Measurements from ENCODE around the gene KRTAP6-3. TPM values are rescaled to one million over a fixed set of nuclear protein-coding genes. Genes with fewer than 3 reads are reported as not detected.

Gene KRTAP6-3
- total and polyA plus RNA-seq, 2 of the 8 experiments (the other 6 are each of a cell fraction or from before 2014, with no cell fraction given): not detected

DNA sequence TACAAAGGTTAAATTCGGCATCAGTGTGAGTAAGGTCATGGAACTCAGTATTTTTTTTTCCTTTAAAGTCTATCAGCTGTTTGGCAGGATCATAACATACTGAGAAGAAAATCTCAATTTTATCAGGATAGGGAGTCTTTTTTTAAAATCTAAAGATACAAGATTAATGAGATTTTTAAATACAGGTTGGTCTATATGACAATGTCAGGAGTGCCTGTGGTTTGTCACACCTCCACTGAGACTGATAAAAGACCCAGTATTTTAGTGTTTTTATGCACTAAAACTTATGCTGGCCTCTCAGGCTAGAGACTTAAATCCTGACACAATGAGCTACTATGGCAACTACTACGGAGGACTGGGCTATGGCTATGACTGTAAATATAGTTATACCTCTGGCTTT lies 50.3 kb downstream of the KRTAP6-3 start, which contains the start of gene KRTAP20-3:
Gene KRTAP20-3, plus strand, starts transcription at position 301 of the 400 bp plus-strand sequence.
- WGBS, 2 experiments (ENCODE audit: extremely low coverage in 1 of 2, insufficient coverage in 1 of 2, insufficient read length in 1 of 2, insufficient replicate concordance in 2 of 2, low coverage in 1 of 2, low lambda C conversion rate in 2 of 2, missing lambda C conversion rate in 1 of 2): 83% methylated on average over 2 of the region's 2 CpGs; no CpG with 5 or more reads in 1 of the 2 experiments
- Histone ChIP-seq H3K27ac (ENCODE audit: low read depth, low read length) (no peak within 1 kb of the TSS), H3K79me2 (ENCODE audit: control insufficient read depth in 1 of 2, insufficient read depth in 2 of 2, low read length in 2 of 2) (no peaks in the 10 kb centered on the region), H3K4me3 (ENCODE audit: extremely low read depth in 1 of 4, insufficient read depth in 2 of 4, low read depth in 3 of 4, low read length in 4 of 4) (no peak within 1 kb of the TSS), H3K9me3 (ENCODE audit: insufficient read depth in 2 of 2, low read depth in 1 of 2, low read length in 1 of 2) (peaks cover 0 to 3% of the 10 kb centered on the region in 2 experiments; a peak in 1 of 4 replicates), H2BK15ac (ENCODE audit: low read length) (no peak within 1 kb of the TSS), H3K23ac (ENCODE audit: insufficient read length) (no peak within 1 kb of the TSS), H3K4ac (replicated peaks; ENCODE audit: insufficient read length, low read depth, low read length) (no peak within 1 kb of the TSS), H3K36me3 (ENCODE audit: control insufficient read depth in 2 of 4, insufficient read depth in 4 of 4, low read length in 3 of 4) (no peaks in the 10 kb centered on the region), H2BK12ac (ENCODE audit: low read depth, low read length) (no peak within 1 kb of the TSS), H3K27me3 (replicated peaks in 1 of 4; ENCODE audit: control insufficient read depth in 3 of 4, extremely low read depth in 1 of 4, insufficient read depth in 3 of 4, low read length in 3 of 4) (no peaks in the 10 kb centered on the region), H2AK5ac (ENCODE audit: low read depth, low read length) (no peak within 1 kb of the TSS), H2AFZ (ENCODE audit: low read length) (no peak within 1 kb of the TSS), H3K56ac (replicated peaks; ENCODE audit: insufficient read length, low read depth, low read length) (no peak within 1 kb of the TSS), H2BK120ac (replicated peaks; ENCODE audit: low read depth, low read length) (no peak within 1 kb of the TSS), H3K79me1 (ENCODE audit: low read depth, low read length) (no peaks in the 10 kb centered on the region), H3K4me1 (replicated peaks in 1 of 4; ENCODE audit: control insufficient read depth in 3 of 4, insufficient read depth in 4 of 4, low read length in 3 of 4) (no peaks in the 10 kb centered on the region), H4K5ac (ENCODE audit: insufficient read length, low read depth, low read length) (no peak within 1 kb of the TSS), H4K8ac (ENCODE audit: extremely low read depth, insufficient read depth, low read length) (no peak within 1 kb of the TSS), H3K4me2 (ENCODE audit: insufficient read depth in 1 of 2, low read depth in 2 of 2, low read length in 2 of 2) (no peak within 1 kb of the TSS), H3K14ac (ENCODE audit: insufficient read length) (no peak within 1 kb of the TSS), H3K9ac (replicated peaks in 1 of 4; ENCODE audit: extremely low read depth in 1 of 4, low read depth in 3 of 4, low read length in 3 of 4) (no peak within 1 kb of the TSS), H2BK20ac (ENCODE audit: low read length) (no peak within 1 kb of the TSS), H3K18ac (ENCODE audit: extremely low read depth, low read length) (no peak within 1 kb of the TSS), H2BK5ac (ENCODE audit: low read depth, low read length) (no peak within 1 kb of the TSS), H4K91ac (replicated peaks; ENCODE audit: insufficient read length, low read length) (no peak within 1 kb of the TSS), H3K23me2 (ENCODE audit: low read depth, low read length) (no peaks in the 10 kb centered on the region), H4K20me1 (replicated peaks in 1 of 2; ENCODE audit: control insufficient read depth in 1 of 2, insufficient read depth in 2 of 2, low read length in 2 of 2) (no peaks in the 10 kb centered on the region)
- CTCF ChIA-PET (ENCODE audit: partially characterized antibody): no interaction called here
- POLR2A ChIA-PET (ENCODE audit: partially characterized antibody): no interaction called here
- no peak for FAIRE-seq
- no peak for DNase-seq (ENCODE audit: low read depth in 1 of 2, low spot score in 2 of 2)
- TF ChIP-seq FOSL1 (IDR thresholded peaks at IDR 0.05; ENCODE audit: insufficient read depth, low read depth, low read length): no peak
- TF ChIP-seq ZNF274 (IDR thresholded peaks at IDR 0.05; ENCODE audit: borderline replicate concordance, extremely low read depth, low read length): no peak
- no peak for TF ChIP-seq YY1 (IDR thresholded peaks at IDR 0.05; ENCODE audit: low read depth, low read length)
- TF ChIP-seq SP1 (IDR thresholded peaks at IDR 0.05; ENCODE audit: low read depth, low read length): no peak
- TF ChIP-seq POLR2A (IDR thresholded peaks at IDR 0.05; ENCODE audit: control extremely low read depth in 1 of 2, low read depth in 2 of 2, low read length in 2 of 2): no peak
- TF ChIP-seq BRCA1 (IDR thresholded peaks at IDR 0.05; ENCODE audit: low read depth, low read length): no peak
- no peak for TF ChIP-seq TCF12 (IDR thresholded peaks at IDR 0.05; ENCODE audit: low read depth, low read length)
- TF ChIP-seq SIRT6 (IDR thresholded peaks at IDR 0.05; ENCODE audit: low read length): no peak
- no peak for TF ChIP-seq HDAC2 (IDR thresholded peaks at IDR 0.05; ENCODE audit: borderline replicate concordance in 1 of 2, low read depth in 2 of 2, low read length in 2 of 2)
- TF ChIP-seq JUN (IDR thresholded peaks at IDR 0.05; ENCODE audit: low read depth, low read length): no peak
- no peak for TF ChIP-seq CBX5 (IDR thresholded peaks at IDR 0.05; ENCODE audit: low read depth, low read length)
- TF ChIP-seq, protein P1, sequence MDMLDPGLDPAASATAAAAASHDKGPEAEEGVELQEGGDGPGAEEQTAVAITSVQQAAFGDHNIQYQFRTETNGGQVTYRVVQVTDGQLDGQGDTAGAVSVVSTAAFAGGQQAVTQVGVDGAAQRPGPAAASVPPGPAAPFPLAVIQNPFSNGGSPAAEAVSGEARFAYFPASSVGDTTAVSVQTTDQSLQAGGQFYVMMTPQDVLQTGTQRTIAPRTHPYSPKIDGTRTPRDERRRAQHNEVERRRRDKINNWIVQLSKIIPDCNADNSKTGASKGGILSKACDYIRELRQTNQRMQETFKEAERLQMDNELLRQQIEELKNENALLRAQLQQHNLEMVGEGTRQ (IDR thresholded peaks at IDR 0.05; ENCODE audit: low read length): no peak
- TF ChIP-seq HDAC6 (IDR thresholded peaks at IDR 0.05; ENCODE audit: low read depth, low read length): no peak
- TF ChIP-seq MAFK (IDR thresholded peaks at IDR 0.05; ENCODE audit: low read depth, low read length): no peak
- TF ChIP-seq CHD2 (IDR thresholded peaks at IDR 0.05; ENCODE audit: low read length): no peak
- no peak for TF ChIP-seq CEBPB (IDR thresholded peaks at IDR 0.05; ENCODE audit: low read depth, low read length)

Data from H1 (cell line).